ENCODE measurements around the gene RNF225.

GRCh38 chr19:58349590-58349989, 45.9 kb upstream of the RNF225 start:
- TF ChIP-seq CTCF (IDR thresholded peaks at IDR 0.05) (no peak), POLR2AphosphoS5 (IDR thresholded peaks at IDR 0.05) (no peak), POLR2A (IDR thresholded peaks at IDR 0.05) (no peak), EP300 (IDR thresholded peaks at IDR 0.05) (no peak)
